ENCODE results near the gene CRYBA2.

Gene CRYBA2

GRCh38 chr2:218993345-218994315, at the start of gene CRYBA2:
Gene CRYBA2, minus strand, starts transcription at chr2:218993422. Its CDS starts 246 bp downstream, at chr2:218993176.
- no peak for DNase-seq

GRCh38 chr2:219042750-219043149, 49.5 kb upstream of the CRYBA2 start:
- no peak for DNase-seq

- DNase-seq, result no peak
Measured at GRCh38 chr2:219042157-219042556, 48.9 kb upstream of the CRYBA2 start.

GRCh38 chr2:219041252-219041651, 48.0 kb upstream of the CRYBA2 start, which contains the start of gene CFAP65:
Gene CFAP65, minus strand, starts transcription at chr2:219041516. Its CDS starts 2,468 bp downstream, at chr2:219039048.
- DNase-seq, result no peak

GRCh38 chr2:219038600-219038999, 45.4 kb upstream of the CRYBA2 start:
- no peak for DNase-seq

- no peak for DNase-seq
Measured at GRCh38 chr2:219037783-219038499, 44.7 kb upstream of the CRYBA2 start.

- no peak for DNase-seq
Measured at GRCh38 chr2:219035942-219036341, 42.7 kb upstream of the CRYBA2 start.

GRCh38 chr2:219034823-219035222, 41.6 kb upstream of the CRYBA2 start:
- DNase-seq, result no peak

GRCh38 chr2:219032051-219032745, 39.0 kb upstream of the CRYBA2 start:
- no peak for DNase-seq

- no peak for DNase-seq
Measured at GRCh38 chr2:219031005-219031738, 38.0 kb upstream of the CRYBA2 start.

GRCh38 chr2:219030177-219030940, 37.1 kb upstream of the CRYBA2 start:
- DNase-seq, result no peak

GRCh38 chr2:219029829-219030165, 36.6 kb upstream of the CRYBA2 start:
- peak; percentile 84 for DNase-seq

- no peak for DNase-seq
Measured at GRCh38 chr2:219028996-219029828, 36.0 kb upstream of the CRYBA2 start.

- DNase-seq, result no peak
Measured at GRCh38 chr2:219028141-219028540, 34.9 kb upstream of the CRYBA2 start.

GRCh38 chr2:219027511-219028055, 34.4 kb upstream of the CRYBA2 start:
- DNase-seq, result no peak

GRCh38 chr2:219026946-219027345, 33.7 kb upstream of the CRYBA2 start:
- DNase-seq, result no peak

GRCh38 chr2:219025637-219026585, 32.7 kb upstream of the CRYBA2 start:
- no peak for DNase-seq

GRCh38 chr2:219024059-219024458, 30.8 kb upstream of the CRYBA2 start:
- no peak for DNase-seq

GRCh38 chr2:219023045-219023605, 29.9 kb upstream of the CRYBA2 start:
- DNase-seq, result no peak

All from CD4-positive, alpha-beta T cell treated with Interleukin-17A for 4 hours (primary cell).